ENCODE data around the gene LCOR. TPM values are rescaled to one million over a fixed set of nuclear protein-coding genes. Genes with fewer than 3 reads are reported as not detected.
A peak's percentile ranks its signal among the peaks of the same experiment; 100 is the strongest.

Gene LCOR
- total and polyA plus RNA-seq, 2 of the 4 experiments (the other 2 are of a cell fraction), result 3.7 to 36.9 TPM

- WGBS, 2 experiments (ENCODE audit: extremely low coverage in 2 of 2, insufficient read length in 1 of 2), result 67% methylated on average over 1 of the region's 7 CpGs; no CpG with 5 or more reads in 1 of the 2 experiments
- Histone ChIP-seq H3K9me1 (ENCODE audit: insufficient read depth, low read length) (no peaks in the 10 kb centered on the region), H3K23ac (ENCODE audit: low read depth, low read length) (no peak overlapping the region), H3K56ac (ENCODE audit: extremely low read depth, insufficient read depth, low read length) (no peak overlapping the region), H3K14ac (replicated peaks; ENCODE audit: low read depth, low read length) (no peak overlapping the region), H2BK20ac (ENCODE audit: low read depth, low read length) (no peak overlapping the region), H3K27me3 (ENCODE audit: control insufficient read depth, insufficient read depth, low read length) (peaks cover 41% of the 10 kb centered on the region), H3K4ac (ENCODE audit: low read depth, low read length) (no peak overlapping the region), H4K8ac (ENCODE audit: low read depth in 2 of 2, low read length in 2 of 2) (no peak overlapping the region), H3K4me3 (ENCODE audit: insufficient read depth, low read depth, low read length) (no peak overlapping the region), H4K5ac (ENCODE audit: low read depth, low read length) (no peak overlapping the region), H3K4me1 (ENCODE audit: control insufficient read depth, insufficient read depth, low read length) (peaks cover 2% of the 10 kb centered on the region), H3K9ac (ENCODE audit: low read depth, low read length) (no peak overlapping the region), H4K91ac (ENCODE audit: insufficient read depth, low read depth, low read length) (no peak overlapping the region), H3K18ac (ENCODE audit: low read depth, low read length) (no peak overlapping the region), H3K36me3 (ENCODE audit: control insufficient read depth, insufficient read depth, low read length) (no peaks in the 10 kb centered on the region), H2BK120ac (ENCODE audit: low read depth, low read length) (no peak overlapping the region), H2BK5ac (ENCODE audit: low read depth, low read length, poor library complexity, severe bottlenecking) (no peak overlapping the region), H2BK15ac (ENCODE audit: low read depth, low read length) (no peak overlapping the region), H3K27ac (ENCODE audit: insufficient read depth, low read length) (no peak overlapping the region), H2AFZ (replicated peaks; ENCODE audit: low read length, poor library complexity) (peak overlapping the region; percentile 0), H2AK9ac (replicated peaks; ENCODE audit: low read depth, low read length, poor library complexity) (no peak overlapping the region), H3K79me1 (ENCODE audit: low read depth in 1 of 2, low read length in 2 of 2) (no peaks in the 10 kb centered on the region), H3K4me2 (ENCODE audit: low read depth, low read length) (no peak overlapping the region), H2AK5ac (ENCODE audit: low read depth, low read length) (no peak overlapping the region), H3K9me3 (ENCODE audit: control insufficient read depth, insufficient read depth, low read length) (peaks cover 6% of the 10 kb centered on the region; the same call in 1 of the 2 replicates), H4K20me1 (ENCODE audit: insufficient read depth, low read length) (no peaks in the 10 kb centered on the region)
- BruUV-seq (replicated peaks), result no TSS peak
- ChIA-PET POLR2A (ENCODE audit: unreplicated experiment) (no interaction called here), CTCF (no interaction called here)
- DNase-seq (no peak), ATAC-seq (ENCODE audit: low read depth) (no peak)
- intact Hi-C loops (cut with micrococcal nuclease), result loop anchor here (10.0 kb wide), 2 partner anchors 388 to 658 kb away; no protein-coding TSS in a partner anchor
- TF ChIP-seq BHLHE40 (IDR thresholded peaks at IDR 0.05; ENCODE audit: low read depth, low read length), result no peak
- no peak for TF ChIP-seq NFE2L2 (IDR thresholded peaks at IDR 0.05; ENCODE audit: low read depth, low read length)
- no peak for TF ChIP-seq RAD21 (IDR thresholded peaks at IDR 0.05; ENCODE audit: low read length)
- TF ChIP-seq USF2 (IDR thresholded peaks at IDR 0.05; ENCODE audit: low read depth, low read length), result no peak
- no peak for TF ChIP-seq MAFK (IDR thresholded peaks at IDR 0.05; ENCODE audit: low read depth, low read length)
- no peak for TF ChIP-seq MAZ (IDR thresholded peaks at IDR 0.05; ENCODE audit: borderline replicate concordance, low read depth, low read length)
- TF ChIP-seq MXI1 (IDR thresholded peaks at IDR 0.05; ENCODE audit: borderline replicate concordance, low read depth, low read length), result no peak
- no peak for TF ChIP-seq CTCF (conservative IDR thresholded peaks at IDR 0.05; ENCODE audit: low read depth, low read length)
- no peak for TF ChIP-seq RFX5 (IDR thresholded peaks at IDR 0.05; ENCODE audit: low read depth, low read length)
- no peak for TF ChIP-seq FOS (IDR thresholded peaks at IDR 0.05; ENCODE audit: low read depth, low read length)
- TF ChIP-seq RCOR1 (IDR thresholded peaks at IDR 0.05; ENCODE audit: insufficient replicate concordance, low read length), result no peak
- in situ Hi-C loops (cut with MboI; ENCODE audit: low sequenced_read_pairs), result no loop called here
- dilution Hi-C loops (cut with HindIII; ENCODE audit: low sequenced_read_pairs, unreplicated experiment), result no loop called here
Measured at GRCh38 chr10:97032624-97033023, 200.5 kb downstream of the LCOR start.

Data from IMR-90 (cell line).